Loucy (cell line): ENCODE data around the gene TCEAL2.
"Not testable (repeated sequence)": the region's sequence is repeated elsewhere in the genome, so short reads cannot be mapped to it uniquely, and the experiment has no call there.

Source experiments
- H2AFZ ChIP-seq: fragments of 200-600 bp; sonication (generic); 2 replicates; pipeline ENCODE4 v1.6.0; 2016; ENCODE audit warnings: antibody characterized with exemption, mild to moderate bottlenecking, low read length, moderate library complexity
- H3F3A ChIP-seq: fragments of 200-600 bp; 2 replicates; pipeline ENCODE4 v1.6.0; 2016; ENCODE audit warnings: antibody characterized with exemption, low read depth, mild to moderate bottlenecking
- H3K27me3 ChIP-seq: fragments of 200-600 bp; sonication (generic); 2 replicates; pipeline ENCODE4 v1.6.1; 2014; ENCODE audit warnings: low read length, mild to moderate bottlenecking; ENCODE audit not compliant: insufficient read depth, poor library complexity, severe bottlenecking
- H3K36me3 ChIP-seq: fragments of 200-600 bp; sonication (generic); 2 replicates; pipeline ENCODE4 v1.6.1; 2016; ENCODE audit warnings: low read length; ENCODE audit not compliant: insufficient read depth
- H3K4me1 ChIP-seq: fragments of 200-600 bp; sonication (generic); 2 replicates; pipeline ENCODE4 v1.5.1; 2014; ENCODE audit warnings: low read length, mild to moderate bottlenecking; ENCODE audit not compliant: insufficient read depth, poor library complexity, severe bottlenecking
- H3K4me2 ChIP-seq: fragments of 200-600 bp; sonication (generic); 2 replicates; pipeline ENCODE4 v1.6.0; 2014; ENCODE audit warnings: antibody characterized with exemption, low read length, low read depth, mild to moderate bottlenecking; ENCODE audit not compliant: poor library complexity, severe bottlenecking
- H3K4me3 ChIP-seq: fragments of 200-600 bp; sonication (generic); 2 replicates; pipeline ENCODE4 v1.5.1; 2014; ENCODE audit warnings: low read length, mild to moderate bottlenecking, mixed read lengths; ENCODE audit not compliant: poor library complexity, severe bottlenecking
- H3K79me2 ChIP-seq: fragments of 200-600 bp; sonication (generic); 2 replicates; pipeline ENCODE4 v1.6.1; 2014; ENCODE audit warnings: low read length; ENCODE audit not compliant: insufficient read depth
- H3K9ac ChIP-seq: fragments of 200-600 bp; sonication (generic); 2 replicates; pipeline ENCODE4 v1.6.0; 2014; ENCODE audit warnings: mild to moderate bottlenecking, low read depth, low read length, moderate library complexity; ENCODE audit not compliant: poor library complexity, severe bottlenecking
- H3K9me2 ChIP-seq: fragments of 200-600 bp; sonication (generic); replicated peaks from 2 replicates; pipeline ENCODE4 v1.6.1; 2016; ENCODE audit warnings: low read depth, low read length, mixed read lengths
- H3K9me3 ChIP-seq: fragments of 200-600 bp; sonication (generic); 2 replicates; pipeline ENCODE4 v1.6.1; 2014; ENCODE audit warnings: mild to moderate bottlenecking, antibody characterized with exemption, low read length, low read depth; ENCODE audit not compliant: insufficient read depth
- H4K20me1 ChIP-seq: fragments of 200-600 bp; sonication (generic); 2 replicates; pipeline ENCODE4 v1.6.0; 2014; ENCODE audit warnings: antibody characterized with exemption, low read length, mild to moderate bottlenecking; ENCODE audit not compliant: insufficient read depth, poor library complexity, severe bottlenecking
- EZH2phosphoT487 ChIP-seq: fragments of 200-600 bp; IDR thresholded peaks from 2 replicates; pipeline ENCODE4 v1.6.1; 2018; ENCODE audit warnings: antibody characterized with exemption, mild to moderate bottlenecking, moderate library complexity, borderline replicate concordance
- TF ChIP-seq, protein P1 (sequence below): fragments of 200-600 bp; sonication (generic); conservative IDR thresholded peaks from 2 replicates; pipeline ENCODE4 v1.5.1; 2014; ENCODE audit warnings: mild to moderate bottlenecking, antibody characterized with exemption, low read length

The TCEAL2 gene

GRCh38 chrX:102125436-102125835 is at the start of gene TCEAL2:
Gene TCEAL2, plus strand, starts transcription at chrX:102125679. Its CDS starts 1,152 bp downstream, at chrX:102126831.
- H3K9ac ChIP-seq, H3K27me3 ChIP-seq, H3K4me2 ChIP-seq, H3K4me1 ChIP-seq, H4K20me1 ChIP-seq, H3F3A ChIP-seq, H3K36me3 ChIP-seq, H3K9me3 ChIP-seq, H3K79me2 ChIP-seq, H3K9me2 ChIP-seq, H3K4me3 ChIP-seq, H2AFZ ChIP-seq: not testable (repeated sequence)

DNA sequence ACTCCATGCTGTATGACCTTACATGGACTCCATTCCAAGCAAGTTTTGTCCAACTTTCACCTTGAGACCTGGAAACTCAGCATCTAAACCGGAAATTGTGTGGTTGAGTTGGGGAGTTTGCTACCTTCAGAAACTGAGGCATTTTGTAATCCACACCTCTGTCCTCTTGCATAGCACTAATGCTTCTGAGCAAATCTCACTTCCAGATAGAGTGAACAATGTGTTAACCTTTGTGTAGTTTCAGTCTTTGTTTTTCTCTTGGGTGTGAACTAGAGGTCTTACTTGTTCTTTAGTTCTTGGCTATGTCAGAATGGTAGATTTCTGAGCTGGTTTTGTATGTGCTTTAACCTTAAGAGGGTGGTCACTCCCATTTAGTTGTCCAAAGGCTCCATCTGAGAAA is 48.1 kb upstream of the TCEAL2 start:
- no peaks in the 10 kb centered on the region for H3K36me3 ChIP-seq
- H3K27me3 ChIP-seq = no peaks in the 10 kb centered on the region
- H2AFZ ChIP-seq = no peak overlapping the region
- TF ChIP-seq EZH2phosphoT487 = no peak
- TF ChIP-seq, protein P1, sequence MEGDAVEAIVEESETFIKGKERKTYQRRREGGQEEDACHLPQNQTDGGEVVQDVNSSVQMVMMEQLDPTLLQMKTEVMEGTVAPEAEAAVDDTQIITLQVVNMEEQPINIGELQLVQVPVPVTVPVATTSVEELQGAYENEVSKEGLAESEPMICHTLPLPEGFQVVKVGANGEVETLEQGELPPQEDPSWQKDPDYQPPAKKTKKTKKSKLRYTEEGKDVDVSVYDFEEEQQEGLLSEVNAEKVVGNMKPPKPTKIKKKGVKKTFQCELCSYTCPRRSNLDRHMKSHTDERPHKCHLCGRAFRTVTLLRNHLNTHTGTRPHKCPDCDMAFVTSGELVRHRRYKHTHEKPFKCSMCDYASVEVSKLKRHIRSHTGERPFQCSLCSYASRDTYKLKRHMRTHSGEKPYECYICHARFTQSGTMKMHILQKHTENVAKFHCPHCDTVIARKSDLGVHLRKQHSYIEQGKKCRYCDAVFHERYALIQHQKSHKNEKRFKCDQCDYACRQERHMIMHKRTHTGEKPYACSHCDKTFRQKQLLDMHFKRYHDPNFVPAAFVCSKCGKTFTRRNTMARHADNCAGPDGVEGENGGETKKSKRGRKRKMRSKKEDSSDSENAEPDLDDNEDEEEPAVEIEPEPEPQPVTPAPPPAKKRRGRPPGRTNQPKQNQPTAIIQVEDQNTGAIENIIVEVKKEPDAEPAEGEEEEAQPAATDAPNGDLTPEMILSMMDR = no peak
- H3K4me3 ChIP-seq = no peak overlapping the region
- H3K9me3 ChIP-seq = no peaks in the 10 kb centered on the region
- H3K79me2 ChIP-seq = no peaks in the 10 kb centered on the region
- no peaks in the 10 kb centered on the region for H3F3A ChIP-seq
- H3K9me2 ChIP-seq = no peaks in the 10 kb centered on the region
- H3K4me2 ChIP-seq = no peak overlapping the region
- no peaks in the 10 kb centered on the region for H3K4me1 ChIP-seq
- H4K20me1 ChIP-seq = no peaks in the 10 kb centered on the region
- no peak overlapping the region for H3K9ac ChIP-seq

GRCh38 chrX:102085706-102086105 is 39.8 kb upstream of the TCEAL2 start:
- Histone ChIP-seq H2AFZ (no peak overlapping the region), H3K36me3 (no peaks in the 10 kb centered on the region), H3K9me2 (no peaks in the 10 kb centered on the region), H4K20me1 (no peaks in the 10 kb centered on the region), H3K79me2 (no peaks in the 10 kb centered on the region), H3K9ac (no peak overlapping the region), H3K27me3 (no peaks in the 10 kb centered on the region), H3K4me2 (no peak overlapping the region), H3K4me1 (no peaks in the 10 kb centered on the region), H3K9me3 (no peaks in the 10 kb centered on the region), H3F3A (no peaks in the 10 kb centered on the region), H3K4me3 (no peak overlapping the region)
- TF ChIP-seq, protein P1 = peak; percentile 37; the same call in 1 of the 2 replicates
- TF ChIP-seq EZH2phosphoT487 = no peak

- Histone ChIP-seq H4K20me1 (no peaks in the 10 kb centered on the region), H2AFZ (no peak overlapping the region), H3K27me3 (no peaks in the 10 kb centered on the region), H3F3A (no peaks in the 10 kb centered on the region), H3K9me2 (no peaks in the 10 kb centered on the region), H3K79me2 (no peaks in the 10 kb centered on the region), H3K4me1 (no peaks in the 10 kb centered on the region), H3K4me2 (no peak overlapping the region), H3K9me3 (no peaks in the 10 kb centered on the region), H3K36me3 (no peaks in the 10 kb centered on the region), H3K4me3 (no peak overlapping the region), H3K9ac (no peak overlapping the region)
- TF ChIP-seq, protein P1 = no peak
- TF ChIP-seq EZH2phosphoT487 = no peak
These were observed 12.1 kb upstream of the TCEAL2 start for GRCh38 chrX:102113367-102113766.
